GM12878 (cell line): ENCODE measurements around the gene SORBS2. TPM values are rescaled to one million over a fixed set of nuclear protein-coding genes. Genes with fewer than 3 reads are reported as not detected.

Experiments used
- ATAC-seq: fragments of 200-7000 bp; cut with Tn5 transposase; 3 replicates; pipeline ENCODE4 v1.9.1; 2020; ENCODE audit warnings: mild to moderate bottlenecking, moderate library complexity
- BruUV-seq: library from RNA; stranded (reverse); fragments of 400-500 nt; replicated peaks from 2 replicates; lab custom pipeline; 2021; lab: Mats Ljungman, UMichigan
- CTCF ChIA-PET: fragments of 300-600 bp; sonication (Branson Sonifier 250); formaldehyde crosslinking; extraction: SDS; loops from one replicate; lab custom pipeline; 2021; ENCODE audit warnings: inconsistent platforms; lab: Yijun Ruan, JAX
- POLR2A ChIA-PET: fragments of 350-600 bp; formaldehyde crosslinking; extraction: SDS; loops from one replicate; lab custom pipeline; 2021; ENCODE audit warnings: inconsistent platforms; lab: Charles Lee
- RAD21 ChIA-PET: fragments of 300-600 bp; sonication (Branson Sonifier 250); formaldehyde crosslinking; loops from one replicate; lab custom pipeline; 2023; ENCODE audit warnings: antibody characterized with exemption; ENCODE audit not compliant: unreplicated experiment; lab: Charles Lee
- SMC1A ChIA-PET: fragments of 300-600 bp; sonication (Branson Sonifier 250); formaldehyde crosslinking; loops from one replicate; lab custom pipeline; 2023; ENCODE audit not compliant: unreplicated experiment, uncharacterized antibody; lab: Charles Lee
- DNase-seq: peaks from one replicate; pipeline ENCODE4 v3.0.0-alpha.2; 2011; ENCODE audit warnings: low read depth, low spot score
- FAIRE-seq: peaks from 3 replicates; lab custom pipeline; 2011; peaks lifted over from hg19 to GRCh38; lab: Jason Lieb, UNC
- H2AFZ ChIP-seq: 2 replicates; pipeline ENCODE4 v1.6.0; 2011; ENCODE audit warnings: low read depth, low read length, control low read depth; ENCODE audit not compliant: control insufficient read depth
- H3K27ac ChIP-seq: 2 replicates; pipeline ENCODE4 v1.5.1; 2011; ENCODE audit warnings: control low read depth; ENCODE audit not compliant: control insufficient read depth, insufficient read depth
- H3K27me3 ChIP-seq, 2 experiments: replicated peaks in 1 of 2; 2 replicates each; pipeline versions ENCODE4 v1.6.0 to v1.6.1; 2011; ENCODE audit warnings: low read length in 1 of 2; ENCODE audit not compliant: control insufficient read depth in 2 of 2, insufficient read depth in 2 of 2
- H3K36me3 ChIP-seq, 2 experiments: 2 replicates each; pipeline ENCODE4 v1.5.1; 2011; ENCODE audit warnings: low read length in 1 of 2; ENCODE audit not compliant: control insufficient read depth in 2 of 2, insufficient read depth in 2 of 2
- H3K4me1 ChIP-seq: 2 replicates; pipeline ENCODE4 v1.6.1; 2011; ENCODE audit warnings: mild to moderate bottlenecking, low read length, moderate library complexity, mixed read lengths; ENCODE audit not compliant: control insufficient read depth, insufficient read depth
- H3K4me2 ChIP-seq: 2 replicates; pipeline ENCODE4 v1.6.0; 2011; ENCODE audit warnings: control low read depth; ENCODE audit not compliant: control insufficient read depth, insufficient read depth
- H3K4me3 ChIP-seq: fragments of 200-600 bp; sonication (generic); 2 replicates; pipeline ENCODE4 v1.5.1; 2016
- H3K79me2 ChIP-seq: 2 replicates; pipeline ENCODE4 v1.6.0; 2011; ENCODE audit warnings: low read length; ENCODE audit not compliant: control insufficient read depth, insufficient read depth
- H3K9ac ChIP-seq: 2 replicates; pipeline ENCODE4 v1.8.0; 2011; ENCODE audit warnings: low read length, control low read depth, mixed read lengths; ENCODE audit not compliant: control insufficient read depth, insufficient read depth
- H3K9me3 ChIP-seq: replicated peaks from 3 replicates; pipeline ENCODE4 v1.5.1; 2011; ENCODE audit warnings: mild to moderate bottlenecking, low read length; ENCODE audit not compliant: control insufficient read depth, insufficient read depth
- H4K20me1 ChIP-seq: 2 replicates; pipeline ENCODE4 v1.6.0; 2011; ENCODE audit not compliant: control insufficient read depth, insufficient read depth
- CBX3 ChIP-seq: fragments of 200-600 bp; sonication (generic); IDR thresholded peaks from 2 replicates; pipeline ENCODE4 v1.6.1; 2016; ENCODE audit warnings: low read depth, borderline replicate concordance
- ETV6 ChIP-seq, 2 experiments: fragments of 450-650 bp in 1 of 2; IDR thresholded peaks in 1 of 2; conservative IDR thresholded peaks in 1 of 2; 2 replicates each; pipeline ENCODE4 v1.6.1; 2014; ENCODE audit warnings: antibody characterized with exemption in 1 of 2, borderline replicate concordance in 1 of 2, low read depth in 1 of 2, mild to moderate bottlenecking in 1 of 2, moderate library complexity in 1 of 2
- MTA2 ChIP-seq: fragments of 450-650 bp; IDR thresholded peaks from 2 replicates; pipeline ENCODE4 v1.6.1; 2016; ENCODE audit warnings: low read depth, mild to moderate bottlenecking, moderate library complexity
- SMARCA5 ChIP-seq: fragments of 450-650 bp; IDR thresholded peaks from 2 replicates; pipeline ENCODE4 v1.6.1; 2017; ENCODE audit warnings: mild to moderate bottlenecking
- SRF ChIP-seq, 2 experiments: IDR thresholded peaks; 2 replicates each; pipeline ENCODE4 v1.6.1; 2011; ENCODE audit warnings: low read depth in 2 of 2, low read length in 2 of 2, mild to moderate bottlenecking in 1 of 2, moderate library complexity in 1 of 2
- ZNF207 ChIP-seq: fragments of 450-650 bp; IDR thresholded peaks from 2 replicates; pipeline ENCODE4 v1.6.1; 2014; ENCODE audit warnings: antibody characterized with exemption, mild to moderate bottlenecking, borderline replicate concordance
- ZNF217 ChIP-seq: fragments of 450-650 bp; IDR thresholded peaks from 2 replicates; pipeline ENCODE4 v1.6.1; 2017; ENCODE audit warnings: antibody characterized with exemption, mild to moderate bottlenecking
- ZNF384 ChIP-seq: IDR thresholded peaks from 2 replicates; pipeline ENCODE4 v1.6.1; 2012; ENCODE audit warnings: low read depth, mild to moderate bottlenecking, low read length, improper control_type of control experiment, borderline replicate concordance
- WGBS: methylation state at CpG from one replicate; pipeline ENCODE4 v1.1.6; 2016; ENCODE audit warnings: low lambda C conversion rate; ENCODE audit not compliant: insufficient replicate concordance, insufficient coverage; ENCODE audit errors: missing lambda C conversion rate; 5-methylcytosine and 5-hydroxymethylcytosine counted together
- in situ Hi-C: fragments of 300-500 bp; cut with MboI; formaldehyde crosslinking; loops from 9 replicates; pipeline ENCODE4 v1.14.3; 2018; ENCODE audit warnings: mixed read lengths
- intact Hi-C: fragments of 100-400 bp; cut with micrococcal nuclease; formaldehyde crosslinking; loops from one replicate; pipeline ENCODE4 v1.14.2; 2022; ENCODE audit not compliant: unreplicated experiment
- polyA plus RNA-seq, 11 experiments: library from polyadenylated mRNA; depleted of rRNA in 4 of 11; unstranded in 6 of 11; stranded (reverse) in 5 of 11; fragments of >200 nt; fragmentation: Nextera tagmentation in 4 of 11; fragmentation: Illumina TruSeq in 1 of 11; extraction: Ambion mirVana in 4 of 11; extraction: Trizol in 1 of 11; gene quantifications; 1 replicate in 1 of 11; 2 replicates in 10 of 11; pipeline versions ENCODE4 v1.2.1 to v1.2.3, GENCODE V29; 2011 to 2016; ENCODE audit warnings: inconsistent platforms in 2 of 11, missing spikeins in 2 of 11, low read depth in 1 of 11
- total RNA-seq, 4 experiments: library from RNA; depleted of rRNA in 3 of 4; stranded (reverse); fragments of >200 nt in 3 of 4; fragmentation: Illumina TruSeq in 1 of 4; extraction: Trizol in 1 of 4; gene quantifications; 2 replicates each; pipeline versions ENCODE4 v1.2.1 to v1.2.3, GENCODE V29; 2013 to 2021
- TF ChIP-seq, protein P1 (sequence below): IDR thresholded peaks from 2 replicates; pipeline ENCODE4 v1.6.1; 2012; ENCODE audit warnings: low read depth, low read length, improper control_type of control experiment
- TF ChIP-seq, protein P2 (sequence below): fragments of 450-650 bp; formaldehyde crosslinking; IDR thresholded peaks from 2 replicates; pipeline ENCODE4 v1.4.0; 2020; ENCODE audit warnings: mild to moderate bottlenecking, moderate library complexity

The SORBS2 gene
- total and polyA plus RNA-seq, 10 of the 15 experiments (the other 5 are each of a cell fraction or from before 2014, with no cell fraction given), result 0.06 to 3.0 (median 0.79) TPM

- in situ Hi-C loops, result no loop called here
- TF ChIP-seq, protein P1, sequence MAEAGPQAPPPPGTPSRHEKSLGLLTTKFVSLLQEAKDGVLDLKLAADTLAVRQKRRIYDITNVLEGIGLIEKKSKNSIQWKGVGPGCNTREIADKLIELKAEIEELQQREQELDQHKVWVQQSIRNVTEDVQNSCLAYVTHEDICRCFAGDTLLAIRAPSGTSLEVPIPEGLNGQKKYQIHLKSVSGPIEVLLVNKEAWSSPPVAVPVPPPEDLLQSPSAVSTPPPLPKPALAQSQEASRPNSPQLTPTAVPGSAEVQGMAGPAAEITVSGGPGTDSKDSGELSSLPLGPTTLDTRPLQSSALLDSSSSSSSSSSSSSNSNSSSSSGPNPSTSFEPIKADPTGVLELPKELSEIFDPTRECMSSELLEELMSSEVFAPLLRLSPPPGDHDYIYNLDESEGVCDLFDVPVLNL, result no peak
- TF ChIP-seq SMARCA5 (no peak), ZNF384 (no peak), ZNF217 (no peak), CBX3 (no peak), ZNF207 (no peak), MTA2 (no peak), ETV6 (conservative IDR thresholded peaks at IDR 0.05 in 1 of 2, IDR thresholded peaks at IDR 0.05 in 1 of 2; ENCODE audit: borderline replicate concordance in 1 of 2, low read depth in 1 of 2) (no peak), SRF (IDR thresholded peaks at IDR 0.05; ENCODE audit: low read depth in 2 of 2, low read length in 2 of 2) (no peak)
- TF ChIP-seq, protein P2, sequence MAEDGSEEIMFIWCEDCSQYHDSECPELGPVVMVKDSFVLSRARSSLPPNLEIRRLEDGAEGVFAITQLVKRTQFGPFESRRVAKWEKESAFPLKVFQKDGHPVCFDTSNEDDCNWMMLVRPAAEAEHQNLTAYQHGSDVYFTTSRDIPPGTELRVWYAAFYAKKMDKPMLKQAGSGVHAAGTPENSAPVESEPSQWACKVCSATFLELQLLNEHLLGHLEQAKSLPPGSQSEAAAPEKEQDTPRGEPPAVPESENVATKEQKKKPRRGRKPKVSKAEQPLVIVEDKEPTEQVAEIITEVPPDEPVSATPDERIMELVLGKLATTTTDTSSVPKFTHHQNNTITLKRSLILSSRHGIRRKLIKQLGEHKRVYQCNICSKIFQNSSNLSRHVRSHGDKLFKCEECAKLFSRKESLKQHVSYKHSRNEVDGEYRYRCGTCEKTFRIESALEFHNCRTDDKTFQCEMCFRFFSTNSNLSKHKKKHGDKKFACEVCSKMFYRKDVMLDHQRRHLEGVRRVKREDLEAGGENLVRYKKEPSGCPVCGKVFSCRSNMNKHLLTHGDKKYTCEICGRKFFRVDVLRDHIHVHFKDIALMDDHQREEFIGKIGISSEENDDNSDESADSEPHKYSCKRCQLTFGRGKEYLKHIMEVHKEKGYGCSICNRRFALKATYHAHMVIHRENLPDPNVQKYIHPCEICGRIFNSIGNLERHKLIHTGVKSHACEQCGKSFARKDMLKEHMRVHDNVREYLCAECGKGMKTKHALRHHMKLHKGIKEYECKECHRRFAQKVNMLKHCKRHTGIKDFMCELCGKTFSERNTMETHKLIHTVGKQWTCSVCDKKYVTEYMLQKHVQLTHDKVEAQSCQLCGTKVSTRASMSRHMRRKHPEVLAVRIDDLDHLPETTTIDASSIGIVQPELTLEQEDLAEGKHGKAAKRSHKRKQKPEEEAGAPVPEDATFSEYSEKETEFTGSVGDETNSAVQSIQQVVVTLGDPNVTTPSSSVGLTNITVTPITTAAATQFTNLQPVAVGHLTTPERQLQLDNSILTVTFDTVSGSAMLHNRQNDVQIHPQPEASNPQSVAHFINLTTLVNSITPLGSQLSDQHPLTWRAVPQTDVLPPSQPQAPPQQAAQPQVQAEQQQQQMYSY (CRISPR knock-in tag), result no peak
- FAIRE-seq, result no peak
- RAD21 ChIA-PET, result no interaction called here
- H3K9ac ChIP-seq, result no peak overlapping the region
- H3K79me2 ChIP-seq, result no peaks in the 10 kb centered on the region
- no TSS peak for BruUV-seq
- no peaks in the 10 kb centered on the region for H4K20me1 ChIP-seq
- DNase-seq, result no peak
- no peak overlapping the region for H3K27ac ChIP-seq
- WGBS, result 96% methylated on average over 3 of the region's 3 CpGs
- H3K4me2 ChIP-seq, result no peak overlapping the region
- SMC1A ChIA-PET, result no interaction called here
- no peak overlapping the region for H2AFZ ChIP-seq
- no peaks in the 10 kb centered on the region for H3K27me3 ChIP-seq
- peaks cover 12% of the 10 kb centered on the region for H3K4me1 ChIP-seq
- no peaks in the 10 kb centered on the region for H3K36me3 ChIP-seq
- intact Hi-C loops, result loop anchor here (10.0 kb wide), 1 partner anchor 586 kb away; no protein-coding TSS in a partner anchor
- CTCF ChIA-PET, result interaction anchor here (0.8 kb wide), 1 partner anchor 9 kb away, joined by 3 read pairs; no protein-coding TSS in a partner anchor
- H3K4me3 ChIP-seq, result no peak overlapping the region
- H3K9me3 ChIP-seq, result no peaks in the 10 kb centered on the region
- ATAC-seq, result no peak
- POLR2A ChIA-PET, result no interaction called here
These were observed 221.0 kb downstream of the SORBS2 start for GRCh38 chr4:185590982-185591381.
